SU-DHL-6 (cell line): Measurements from ENCODE around the gene KIAA1614.

Experiments used
- H2AFZ ChIP-seq: fragments of 200-600 bp; sonication (generic); 2 replicates; pipeline ENCODE4 v1.6.1; 2014; ENCODE audit warnings: low read depth, mild to moderate bottlenecking, moderate library complexity, mixed read lengths, antibody characterized with exemption, low read length; ENCODE audit not compliant: severe bottlenecking
- H3F3A ChIP-seq: fragments of 200-600 bp; shearing (Covaris generic); 2 replicates; pipeline ENCODE4 v1.6.0; 2016; ENCODE audit warnings: antibody characterized with exemption, mild to moderate bottlenecking; ENCODE audit not compliant: insufficient read depth
- H3K27ac ChIP-seq: fragments of 200-600 bp; sonication (generic); 2 replicates; pipeline ENCODE4 v1.5.1; 2016; ENCODE audit warnings: low read depth, mild to moderate bottlenecking, low read length, moderate library complexity, mixed read lengths
- H3K27me3 ChIP-seq: fragments of 200-600 bp; sonication (generic), shearing (Covaris generic); 2 replicates; pipeline ENCODE4 v1.6.0; 2014; ENCODE audit warnings: mild to moderate bottlenecking, low read length
- H3K36me3 ChIP-seq: fragments of 200-600 bp; sonication (generic); 2 replicates; pipeline ENCODE4 v1.6.1; 2014; ENCODE audit warnings: mild to moderate bottlenecking, low read length, mixed read lengths
- H3K4me2 ChIP-seq: fragments of 300-600, 200-600 bp; shearing (Covaris generic), sonication (generic); 2 replicates; pipeline ENCODE4 v1.6.0; 2014; ENCODE audit warnings: low read length, low read depth, mild to moderate bottlenecking; ENCODE audit not compliant: poor library complexity, severe bottlenecking
- H3K4me3 ChIP-seq: fragments of 200-600 bp; sonication (generic); 2 replicates; pipeline ENCODE4 v1.5.1; 2014; ENCODE audit warnings: antibody characterized with exemption, low read length, mild to moderate bottlenecking, mixed read lengths; ENCODE audit not compliant: insufficient read depth, poor library complexity, severe bottlenecking
- H3K79me2 ChIP-seq: fragments of 200-600 bp; sonication (generic); 2 replicates; pipeline ENCODE4 v1.6.1; 2014; ENCODE audit warnings: mild to moderate bottlenecking, low read length, moderate library complexity; ENCODE audit not compliant: insufficient read depth
- H3K9ac ChIP-seq: fragments of 200-600 bp; sonication (generic); 2 replicates; pipeline ENCODE4 v1.7.0; 2014; ENCODE audit warnings: mild to moderate bottlenecking, low read length
- H3K9me2 ChIP-seq: fragments of 200-600 bp; sonication (generic); replicated peaks from 2 replicates; pipeline ENCODE4 v1.6.1; 2014; ENCODE audit warnings: low read length; ENCODE audit not compliant: insufficient read depth
- H3K9me3 ChIP-seq: fragments of 200-600 bp; sonication (generic); 2 replicates; pipeline ENCODE4 v1.6.1; 2014; ENCODE audit warnings: low read length, mixed read lengths; ENCODE audit not compliant: insufficient read depth
- H4K20me1 ChIP-seq: fragments of 200-600 bp; sonication (generic); 2 replicates; pipeline ENCODE4 v1.6.1; 2014; ENCODE audit warnings: low read depth, mild to moderate bottlenecking, antibody characterized with exemption, low read length, moderate library complexity, mixed read lengths
- CTCF ChIP-seq: fragments of 200-600 bp; sonication (generic); IDR thresholded peaks from one replicate; pipeline ENCODE4 v1.5.1; 2017; ENCODE audit warnings: antibody characterized with exemption, mild to moderate bottlenecking, low read length, moderate library complexity; ENCODE audit not compliant: insufficient read depth, poor library complexity, severe bottlenecking
- EZH2phosphoT487 ChIP-seq: fragments of 200-600 bp; sonication (generic), shearing (Covaris generic); conservative IDR thresholded peaks from 2 replicates; pipeline ENCODE4 v1.6.1; 2018; ENCODE audit warnings: mild to moderate bottlenecking, antibody characterized with exemption, low read length, moderate library complexity, mixed read lengths

The KIAA1614 gene

GRCh38 chr1:180940445-180940844 lies 27.7 kb downstream of the KIAA1614 start:
- Histone ChIP-seq H3K9me3 (no peaks in the 10 kb centered on the region), H3K79me2 (no peaks in the 10 kb centered on the region), H4K20me1 (no peaks in the 10 kb centered on the region), H3F3A (no peaks in the 10 kb centered on the region), H3K9me2 (no peaks in the 10 kb centered on the region), H3K27ac (no peak overlapping the region), H2AFZ (no peak overlapping the region), H3K27me3 (no peaks in the 10 kb centered on the region), H3K4me2 (no peak overlapping the region), H3K4me3 (no peak overlapping the region), H3K36me3 (no peaks in the 10 kb centered on the region), H3K9ac (no peak overlapping the region)
- TF ChIP-seq CTCF = no peak
- no peak for TF ChIP-seq EZH2phosphoT487

- TF ChIP-seq EZH2phosphoT487 = no peak
- no peak for TF ChIP-seq CTCF
- H3K27me3 ChIP-seq = no peaks in the 10 kb centered on the region
- no peaks in the 10 kb centered on the region for H3K9me2 ChIP-seq
- H3K27ac ChIP-seq = no peak overlapping the region
- no peaks in the 10 kb centered on the region for H3K36me3 ChIP-seq
- no peaks in the 10 kb centered on the region for H4K20me1 ChIP-seq
- no peak overlapping the region for H2AFZ ChIP-seq
- H3K4me2 ChIP-seq = no peak overlapping the region
- H3K9me3 ChIP-seq = no peaks in the 10 kb centered on the region
- H3K79me2 ChIP-seq = no peaks in the 10 kb centered on the region
- no peak overlapping the region for H3K9ac ChIP-seq
- H3F3A ChIP-seq = no peaks in the 10 kb centered on the region
- H3K4me3 ChIP-seq = no peak overlapping the region
Measured at GRCh38 chr1:180941518-180942275, 29.0 kb downstream of the KIAA1614 start.

GRCh38 chr1:180945151-180945550 lies 32.5 kb downstream of the KIAA1614 start:
- H3K4me2 ChIP-seq = no peak overlapping the region
- H2AFZ ChIP-seq = no peak overlapping the region

GRCh38 chr1:180945551-180945950 lies 32.9 kb downstream of the KIAA1614 start:
- Histone ChIP-seq H3K9me2 (no peaks in the 10 kb centered on the region), H3K79me2 (no peaks in the 10 kb centered on the region), H3K4me2 (no peak overlapping the region), H3K27ac (no peak overlapping the region), H3K36me3 (no peaks in the 10 kb centered on the region), H2AFZ (no peak overlapping the region), H3F3A (no peaks in the 10 kb centered on the region), H4K20me1 (no peaks in the 10 kb centered on the region), H3K9ac (no peak overlapping the region), H3K9me3 (no peaks in the 10 kb centered on the region), H3K27me3 (no peaks in the 10 kb centered on the region), H3K4me3 (no peak overlapping the region)
- no peak for TF ChIP-seq CTCF
- TF ChIP-seq EZH2phosphoT487 = no peak

More at GRCh38 chr1:180945151-180945550, 32.5 kb downstream of the KIAA1614 start:
- no peaks in the 10 kb centered on the region for H4K20me1 ChIP-seq
- no peak for TF ChIP-seq EZH2phosphoT487
- no peaks in the 10 kb centered on the region for H3F3A ChIP-seq
- no peaks in the 10 kb centered on the region for H3K9me2 ChIP-seq
- H3K79me2 ChIP-seq = no peaks in the 10 kb centered on the region
- H3K9me3 ChIP-seq = no peaks in the 10 kb centered on the region
- no peak overlapping the region for H3K27ac ChIP-seq
- no peak overlapping the region for H3K9ac ChIP-seq
- H3K36me3 ChIP-seq = no peaks in the 10 kb centered on the region
- H3K27me3 ChIP-seq = no peaks in the 10 kb centered on the region
- no peak overlapping the region for H3K4me3 ChIP-seq
